Spleen (tissue), 11 donors: ENCODE results near the gene CDK13. TPM values are rescaled to one million over a fixed set of nuclear protein-coding genes. Genes with fewer than 3 reads are reported as not detected.

Experiments
- DNase-seq: peaks from one replicate; pipeline ENCODE4 v3.0.0-alpha.2; 2020
- H3K27ac ChIP-seq, 8 donors: fragments of 200-600 bp; sonication (generic) in 7 of 8; 1 replicate in 4 of 8; 2 replicates in 4 of 8; pipeline versions ENCODE4 v1.5.0 to v1.8.0; 2016 to 2021; ENCODE audit warnings: inconsistent platforms in 4 of 8, mild to moderate bottlenecking in 4 of 8, moderate library complexity in 1 of 8
- H3K27me3 ChIP-seq, 7 donors: fragments of 200-600 bp; sonication (generic) in 6 of 7; replicated peaks in 1 of 7; 1 replicate in 4 of 7; 2 replicates in 3 of 7; pipeline versions ENCODE4 v1.5.0 to v1.8.0; 2016 to 2021; ENCODE audit warnings: inconsistent platforms in 3 of 7, mild to moderate bottlenecking in 1 of 7
- H3K36me3 ChIP-seq, 6 donors: fragments of 200-600 bp; sonication (generic) in 5 of 6; 1 replicate in 4 of 6; 2 replicates in 2 of 6; pipeline versions ENCODE4 v1.5.0 to v1.8.0; 2016 to 2021; ENCODE audit warnings: inconsistent platforms in 2 of 6
- H3K4me1 ChIP-seq, 6 donors: fragments of 200-600 bp; sonication (generic) in 5 of 6; 1 replicate in 3 of 6; 2 replicates in 3 of 6; pipeline versions ENCODE4 v1.5.0 to v1.8.0; 2016 to 2021; ENCODE audit warnings: inconsistent platforms in 3 of 6
- H3K4me3 ChIP-seq, 8 donors: fragments of 200-600 bp; sonication (generic) in 7 of 8; 1 replicate in 4 of 8; 2 replicates in 4 of 8; pipeline versions ENCODE4 v1.5.0 to v1.8.0; 2016 to 2021; ENCODE audit warnings: inconsistent platforms in 4 of 8, mild to moderate bottlenecking in 4 of 8, moderate library complexity in 2 of 8
- H3K9me3 ChIP-seq, 8 donors: fragments of 200-600 bp; sonication (generic) in 7 of 8; 1 replicate in 4 of 8; 2 replicates in 4 of 8; pipeline versions ENCODE4 v1.5.0 to v1.8.0; 2016 to 2021; ENCODE audit warnings: inconsistent platforms in 4 of 8
- POLR2A ChIP-seq, 3 donors: fragments of 450-650 bp; IDR thresholded peaks; one replicate each; pipeline ENCODE4 v1.5.1; 2017; ENCODE audit warnings: antibody characterized with exemption in 3 of 3, mild to moderate bottlenecking in 1 of 3
- POLR2AphosphoS5 ChIP-seq, 3 donors: sonication (generic); formaldehyde crosslinking; IDR thresholded peaks; one replicate each; pipeline ENCODE4 v1.5.1; 2017; ENCODE audit warnings: antibody characterized with exemption in 3 of 3
- WGBS, 5 donors: extraction: QIAGEN DNeasy Blood & Tissue Kit in 3 of 5; methylation state at CpG; one replicate each; pipeline versions ENCODE4 v1.1.5 to v1.1.7; 2013 to 2018; 5-methylcytosine and 5-hydroxymethylcytosine counted together
- intact Hi-C: fragments of 100-400 bp; cut with DNase I; formaldehyde crosslinking; loops from one replicate; pipeline ENCODE4 v1.15.0; 2023; ENCODE audit warnings: low total_unique reads
- polyA plus RNA-seq, 3 donors: library from polyadenylated mRNA; stranded (reverse); fragments of 200-250 nt; gene quantifications; one replicate each; pipeline ENCODE4 v1.2.1, GENCODE V29; 2013
- total RNA-seq, 7 donors: library from RNA; depleted of rRNA in 3 of 7; stranded (reverse); fragments of >200 nt in 3 of 7; fragmentation: NEBNext Ultra II Directional in 4 of 7; extraction: Animal tissue kit (Norgen Biotek cat#: 25700) in 4 of 7; gene quantifications; one replicate each; pipeline versions ENCODE4 v1.1.0 to v1.2.1, GENCODE V29; 2016 to 2021
- TF ChIP-seq, protein P1 (sequence below), 11 experiments: fragments of 200-600 bp in 7 of 11; fragments of 450-650 bp in 4 of 11; sonication (generic) in 4 of 11; IDR thresholded peaks in 8 of 11; conservative IDR thresholded peaks in 3 of 11; 1 replicate in 7 of 11; 2 replicates in 4 of 11; pipeline versions ENCODE4 v1.4.0 to v1.8.0; 2016 to 2021; ENCODE audit warnings: antibody characterized with exemption in 11 of 11, inconsistent platforms in 4 of 11, mild to moderate bottlenecking in 1 of 11
- donor health status: healthy with polysubstance abuse.
- donor health status: DM: no; HTN: no; CAD: no; lungs with moderate emphysema.
- donor health status: DM: no; HTN: no; CAD: no.
- donor health status: Bipolar disorder and iron deficiency.
- donor health status: healthy.
- donor health status: DM: no; HTN: no; CAD: no.
- donor health status: DM: yes; HTN: yes; CAD: no.

Gene CDK13
- total and polyA plus RNA-seq, 10 donors = 18.0 to 125 (median 79.7) TPM

DNA sequence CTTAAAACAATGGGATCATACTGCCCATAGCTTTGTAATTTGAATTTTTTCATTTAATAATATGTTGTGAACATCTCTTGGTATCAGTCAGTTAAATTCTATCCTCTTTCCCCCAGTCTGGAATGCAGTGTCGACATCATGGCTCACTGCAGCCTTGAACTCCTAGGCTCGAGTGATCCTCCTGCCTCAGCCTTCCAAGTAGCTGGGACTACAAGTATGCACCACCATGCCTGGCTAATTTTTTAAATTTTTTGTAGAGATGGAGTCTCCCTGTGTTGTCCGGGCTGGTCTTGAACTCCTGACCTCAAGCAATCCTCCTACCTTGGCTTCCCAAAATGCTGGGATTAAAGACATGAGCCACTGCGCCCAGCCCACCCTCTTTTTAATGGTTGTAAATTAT lies 149.8 kb downstream of the CDK13 start:
- TF ChIP-seq POLR2AphosphoS5 (IDR thresholded peaks at IDR 0.05) = no peak
- no peak for TF ChIP-seq POLR2A (IDR thresholded peaks at IDR 0.05)
- TF ChIP-seq, protein P1, sequence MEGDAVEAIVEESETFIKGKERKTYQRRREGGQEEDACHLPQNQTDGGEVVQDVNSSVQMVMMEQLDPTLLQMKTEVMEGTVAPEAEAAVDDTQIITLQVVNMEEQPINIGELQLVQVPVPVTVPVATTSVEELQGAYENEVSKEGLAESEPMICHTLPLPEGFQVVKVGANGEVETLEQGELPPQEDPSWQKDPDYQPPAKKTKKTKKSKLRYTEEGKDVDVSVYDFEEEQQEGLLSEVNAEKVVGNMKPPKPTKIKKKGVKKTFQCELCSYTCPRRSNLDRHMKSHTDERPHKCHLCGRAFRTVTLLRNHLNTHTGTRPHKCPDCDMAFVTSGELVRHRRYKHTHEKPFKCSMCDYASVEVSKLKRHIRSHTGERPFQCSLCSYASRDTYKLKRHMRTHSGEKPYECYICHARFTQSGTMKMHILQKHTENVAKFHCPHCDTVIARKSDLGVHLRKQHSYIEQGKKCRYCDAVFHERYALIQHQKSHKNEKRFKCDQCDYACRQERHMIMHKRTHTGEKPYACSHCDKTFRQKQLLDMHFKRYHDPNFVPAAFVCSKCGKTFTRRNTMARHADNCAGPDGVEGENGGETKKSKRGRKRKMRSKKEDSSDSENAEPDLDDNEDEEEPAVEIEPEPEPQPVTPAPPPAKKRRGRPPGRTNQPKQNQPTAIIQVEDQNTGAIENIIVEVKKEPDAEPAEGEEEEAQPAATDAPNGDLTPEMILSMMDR (IDR thresholded peaks at IDR 0.05 in 8 of 11, conservative IDR thresholded peaks at IDR 0.05 in 3 of 11) = no peak
- peaks cover 0 to 25% (median 9%) of the 10 kb centered on the region in 6 donors for H3K36me3 ChIP-seq
- H3K27me3 ChIP-seq = no peaks in the 10 kb centered on the region
- WGBS, 5 donors = 90 to 96% (median 94%) methylated on average over 4 of the region's 4 CpGs
- H3K27ac ChIP-seq = no peak overlapping the region
- H3K9me3 ChIP-seq = no peaks in the 10 kb centered on the region
- no peak overlapping the region for H3K4me3 ChIP-seq
- intact Hi-C loops = no loop called here
- DNase-seq = no peak
- H3K4me1 ChIP-seq = no peaks in the 10 kb centered on the region

DNA sequence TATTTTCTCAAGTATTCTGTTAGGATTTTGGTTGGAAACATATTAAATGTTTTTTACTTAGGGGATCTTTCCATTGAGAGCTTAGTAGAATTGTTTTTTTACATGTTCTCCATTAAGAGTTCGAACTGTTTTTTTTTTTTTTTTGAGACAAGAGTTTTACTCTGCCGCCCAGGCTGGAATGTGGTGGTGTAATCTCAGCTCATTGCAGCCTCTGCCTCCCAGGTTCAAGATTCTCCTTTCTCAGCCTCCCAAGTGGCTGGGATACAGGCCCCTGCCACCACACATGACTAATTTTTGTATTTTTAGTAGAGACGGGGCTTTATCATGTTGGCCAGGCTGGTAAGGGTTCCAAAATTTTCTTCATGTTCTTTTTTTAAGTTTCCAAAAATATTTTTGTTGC lies 151.1 kb downstream of the CDK13 start:
- Histone ChIP-seq H3K4me3 (no peak overlapping the region), H3K36me3 (peaks cover 0 to 12% (median 0%) of the 10 kb centered on the region in 6 donors), H3K9me3 (no peaks in the 10 kb centered on the region), H3K27ac (no peak overlapping the region), H3K27me3 (no peaks in the 10 kb centered on the region), H3K4me1 (peaks cover 0 to 3% (median 0%) of the 10 kb centered on the region in 6 donors)
- no peak for DNase-seq
- intact Hi-C loops = no loop called here
- no peak for TF ChIP-seq POLR2AphosphoS5 (IDR thresholded peaks at IDR 0.05)
- TF ChIP-seq, protein P1 (IDR thresholded peaks at IDR 0.05 in 8 of 11, conservative IDR thresholded peaks at IDR 0.05 in 3 of 11) = no peak
- no peak for TF ChIP-seq POLR2A (IDR thresholded peaks at IDR 0.05)
- WGBS, 5 donors = 89 to 96% (median 95%) methylated on average over 3 of the region's 3 CpGs

DNA sequence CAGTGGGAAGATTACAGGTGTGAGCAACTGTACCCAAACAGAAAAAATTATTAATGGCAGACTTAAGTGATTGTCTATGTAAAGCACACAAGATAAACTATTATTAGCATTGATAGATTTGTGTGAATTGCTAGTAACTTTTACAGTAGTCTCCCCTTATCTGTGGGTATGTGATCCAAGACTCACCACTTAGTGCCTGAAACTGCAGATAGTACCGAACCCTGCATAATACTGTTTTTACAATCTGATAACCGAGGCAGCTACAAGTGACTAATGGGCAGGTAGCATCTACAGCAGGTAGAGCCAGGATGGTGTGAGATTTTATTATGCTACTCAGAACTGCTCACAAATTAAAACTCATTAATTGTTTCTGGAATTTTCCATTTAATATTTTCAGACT lies 152.8 kb downstream of the CDK13 start:
- Histone ChIP-seq H3K27me3 (no peaks in the 10 kb centered on the region), H3K4me1 (peaks cover 0 to 3% (median 0%) of the 10 kb centered on the region in 6 donors), H3K27ac (no peak overlapping the region), H3K4me3 (no peak overlapping the region), H3K9me3 (no peaks in the 10 kb centered on the region), H3K36me3 (peaks cover 0 to 7% (median 0%) of the 10 kb centered on the region in 6 donors)
- no peak for DNase-seq
- TF ChIP-seq, protein P1 (IDR thresholded peaks at IDR 0.05 in 8 of 11, conservative IDR thresholded peaks at IDR 0.05 in 3 of 11) = no peak
- TF ChIP-seq POLR2AphosphoS5 (IDR thresholded peaks at IDR 0.05) (no peak), POLR2A (IDR thresholded peaks at IDR 0.05) (no peak)
- 95 to 98% (median 97%) methylated on average over 2 of the region's 2 CpGs for WGBS, 5 donors
- intact Hi-C loops = no loop called here

DNA sequence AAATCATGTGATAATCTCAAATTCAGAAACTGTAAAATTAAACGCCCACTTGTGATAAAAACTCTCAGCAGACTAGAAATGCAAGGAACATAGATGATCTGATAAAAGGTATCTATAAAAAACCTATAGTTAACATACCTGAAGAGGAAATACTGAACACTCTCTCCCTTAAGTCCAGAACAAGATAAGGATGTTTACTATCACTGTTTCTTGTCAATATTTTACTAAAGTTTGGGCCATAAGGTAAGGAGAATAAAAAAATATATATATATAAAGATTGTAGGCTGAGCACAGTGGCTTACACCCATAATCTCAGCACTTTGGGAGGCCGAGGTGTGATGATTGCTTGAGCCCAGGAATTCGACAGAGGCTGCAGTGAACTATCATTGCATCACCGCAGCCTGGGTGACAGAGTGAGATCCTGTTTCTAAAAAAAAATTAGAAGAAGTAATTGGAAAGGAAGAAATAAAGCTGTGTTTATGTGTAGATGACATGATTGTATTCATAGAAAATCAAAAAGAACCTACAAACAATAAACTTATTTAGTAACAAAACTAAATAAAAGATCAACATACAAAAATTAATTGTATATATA lies 155.9 kb downstream of the CDK13 start:
- peaks cover 0 to 3% (median 0%) of the 10 kb centered on the region in 6 donors for H3K4me1 ChIP-seq
- TF ChIP-seq, protein P1 (IDR thresholded peaks at IDR 0.05 in 8 of 11, conservative IDR thresholded peaks at IDR 0.05 in 3 of 11) = no peak
- no peak for TF ChIP-seq POLR2A (IDR thresholded peaks at IDR 0.05)
- TF ChIP-seq POLR2AphosphoS5 (IDR thresholded peaks at IDR 0.05) = no peak
- H3K36me3 ChIP-seq = peaks cover 0 to 7% (median 0%) of the 10 kb centered on the region in 6 donors
- WGBS, 5 donors = 50 to 87% (median 69%) methylated on average over 4 of the region's 4 CpGs
- DNase-seq = no peak
- no peak overlapping the region for H3K4me3 ChIP-seq
- no peaks in the 10 kb centered on the region for H3K9me3 ChIP-seq
- H3K27ac ChIP-seq = no peak overlapping the region
- H3K27me3 ChIP-seq = no peaks in the 10 kb centered on the region
- intact Hi-C loops = no loop called here
